Ammon's horn (tissue), 1 donor: Measurements from ENCODE around the gene BRD1.
"Not testable (repeated sequence)": the region's sequence is repeated elsewhere in the genome, so short reads cannot be mapped to it uniquely, and the experiment has no call there.

Source experiments
- DNase-seq: peaks from one replicate; pipeline ENCODE4 v3.0.0-alpha.2; 2016; ENCODE audit warnings: low spot score

Gene BRD1

DNA sequence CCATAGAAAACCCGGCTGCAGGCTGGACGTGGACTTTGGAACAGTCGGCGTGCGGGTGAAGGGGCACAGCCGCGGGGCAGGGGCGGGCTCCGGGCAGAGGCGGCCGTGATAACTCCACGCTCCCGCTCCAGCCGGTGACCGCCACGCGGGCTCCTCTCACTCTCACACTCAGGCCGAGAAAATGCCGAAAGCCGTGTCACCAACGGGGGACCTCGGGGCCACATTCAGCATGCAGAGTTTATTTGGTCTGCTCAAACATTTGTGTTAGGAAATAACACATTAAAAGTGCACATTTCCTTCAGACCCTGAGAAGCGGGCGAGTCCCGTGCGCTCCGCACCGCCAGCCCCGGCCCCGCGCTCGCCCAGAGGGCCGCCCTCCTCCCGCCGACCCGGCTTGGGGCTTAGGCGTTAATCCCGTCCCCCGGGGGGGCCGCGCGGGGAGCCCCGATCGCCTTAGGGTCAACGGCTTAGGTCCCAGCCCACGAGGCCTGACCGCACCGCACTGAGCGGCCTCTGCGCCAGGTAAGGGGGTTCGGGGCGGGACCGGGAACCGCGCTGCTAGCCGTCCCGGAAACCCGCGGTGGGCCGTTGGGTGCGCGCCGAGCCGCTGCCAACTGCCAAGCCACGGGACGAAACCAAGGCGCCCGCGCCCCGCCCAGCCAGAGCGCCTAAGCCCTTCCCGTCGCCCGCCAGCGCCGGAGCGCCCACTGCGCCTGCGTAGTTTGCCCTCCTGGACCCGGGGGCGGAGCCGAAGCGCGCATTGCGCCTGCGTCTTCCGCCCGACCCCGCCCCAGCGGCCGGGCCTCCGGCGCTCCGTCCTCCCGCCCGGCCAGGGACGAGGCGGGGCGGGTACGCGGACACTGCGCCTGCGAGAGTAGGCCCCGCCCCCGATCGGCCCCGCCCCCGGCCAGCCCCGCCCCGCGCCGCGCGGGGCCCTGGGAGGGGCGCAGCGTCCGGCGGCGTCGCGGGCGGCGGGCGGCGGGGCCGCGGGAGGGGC is 25.5 kb upstream of the BRD1 start, which contains the start of gene ZBED4:
TSS of gene ZBED4 (plus strand) at position 947 of the 997 bp plus-strand sequence. CDS start 29,819 bp downstream, outside the sequence.
- peak; percentile 96 for DNase-seq

DNA sequence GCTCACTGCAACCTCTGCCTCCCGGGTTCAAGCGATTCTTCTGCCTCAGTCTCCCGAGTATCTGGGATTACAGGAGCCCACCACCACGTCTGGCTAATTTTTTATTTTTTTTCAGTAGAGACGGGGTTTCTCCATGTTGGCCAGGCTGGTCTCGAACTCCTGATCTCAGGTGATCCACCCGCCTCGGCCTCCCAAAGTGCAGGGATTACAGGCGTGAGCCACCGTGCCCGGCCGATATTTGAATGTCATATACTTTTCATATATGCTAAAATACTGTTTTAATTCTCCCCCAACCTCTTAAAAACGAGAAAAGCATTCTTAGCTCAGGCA is 24.9 kb upstream of the BRD1 start:
- DNase-seq: not testable (repeated sequence)

DNA sequence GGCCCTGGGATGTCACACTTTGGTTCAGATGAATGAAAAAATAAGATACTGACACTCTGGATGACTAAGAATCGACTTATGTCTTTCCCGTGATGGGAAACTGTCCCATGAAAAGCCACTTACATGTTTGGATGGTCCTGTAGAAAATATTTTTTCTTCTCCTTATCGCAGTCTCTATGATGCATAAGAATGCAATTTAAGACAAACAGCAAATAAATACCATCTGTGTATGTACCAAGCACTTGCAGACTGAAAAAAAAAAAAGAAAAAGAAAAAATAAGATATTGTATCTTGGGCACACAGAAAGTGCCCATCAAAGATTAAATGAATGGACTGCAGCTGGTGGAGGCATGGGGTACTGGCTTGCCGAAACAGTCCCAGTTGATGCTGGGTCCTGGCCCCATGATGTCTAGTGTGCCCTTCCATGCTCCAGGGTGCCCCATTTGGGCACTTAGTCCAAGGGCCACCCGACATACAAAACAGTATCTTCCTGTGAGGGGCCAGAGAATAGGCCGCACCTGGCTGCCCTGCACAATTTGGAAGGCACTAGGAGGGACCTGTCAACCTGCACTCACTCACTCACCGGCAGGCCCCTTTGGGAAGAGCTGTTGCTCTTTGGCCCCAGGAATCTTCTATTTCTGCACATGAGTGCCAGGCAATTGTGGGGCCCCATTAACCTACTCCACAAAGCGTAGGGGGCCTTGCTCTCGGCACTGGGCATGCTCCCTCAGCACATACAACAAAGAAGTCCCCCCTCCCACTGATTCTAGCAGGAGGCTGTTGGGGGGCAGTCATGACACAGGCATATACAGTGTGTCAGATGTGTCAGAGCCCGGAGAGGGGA is 23.5 kb upstream of the BRD1 start:
- DNase-seq: no peak

DNA sequence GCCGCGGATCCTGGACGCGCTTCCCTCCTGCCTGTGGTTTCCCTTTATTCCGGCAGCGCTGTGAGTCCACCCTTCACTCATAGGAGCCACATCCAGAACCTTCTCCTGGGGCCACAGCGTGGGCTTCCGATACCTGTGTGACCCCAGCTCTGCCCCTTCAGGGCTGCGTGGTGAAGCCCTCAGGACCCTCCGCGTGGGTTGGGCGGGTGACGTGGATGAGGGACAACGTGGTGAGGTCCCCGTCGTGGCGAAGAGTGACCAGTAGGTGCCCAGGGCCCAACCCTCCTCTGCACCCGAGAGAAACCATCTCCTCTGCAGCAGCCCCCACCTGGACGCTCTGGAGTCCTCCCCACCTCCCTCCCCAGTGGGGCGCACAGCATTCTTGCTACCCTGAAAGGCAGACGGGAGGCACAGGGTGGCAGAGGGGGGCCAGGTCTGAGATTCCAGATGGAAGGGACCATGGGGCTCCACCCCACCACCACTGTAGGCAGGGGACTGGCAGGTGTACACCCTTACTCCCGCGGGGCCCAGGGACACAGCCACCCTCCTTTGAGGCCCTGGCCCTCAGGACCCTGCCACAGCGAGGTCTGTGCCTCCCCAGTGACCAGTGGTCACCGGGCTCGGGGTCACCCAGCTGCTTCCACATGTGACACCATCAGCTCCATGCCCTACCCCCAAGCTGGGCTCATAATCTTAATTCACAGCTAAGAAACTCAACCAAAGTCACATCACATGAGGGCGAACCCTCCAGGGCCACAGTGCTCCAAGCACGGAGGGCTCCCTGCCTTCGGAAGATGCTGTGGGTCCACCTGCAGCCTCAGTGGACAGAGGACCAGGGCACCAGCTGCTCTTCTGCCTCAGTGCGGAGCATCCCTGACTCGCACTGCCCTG is 22.6 kb upstream of the BRD1 start:
- no peak for DNase-seq

DNA sequence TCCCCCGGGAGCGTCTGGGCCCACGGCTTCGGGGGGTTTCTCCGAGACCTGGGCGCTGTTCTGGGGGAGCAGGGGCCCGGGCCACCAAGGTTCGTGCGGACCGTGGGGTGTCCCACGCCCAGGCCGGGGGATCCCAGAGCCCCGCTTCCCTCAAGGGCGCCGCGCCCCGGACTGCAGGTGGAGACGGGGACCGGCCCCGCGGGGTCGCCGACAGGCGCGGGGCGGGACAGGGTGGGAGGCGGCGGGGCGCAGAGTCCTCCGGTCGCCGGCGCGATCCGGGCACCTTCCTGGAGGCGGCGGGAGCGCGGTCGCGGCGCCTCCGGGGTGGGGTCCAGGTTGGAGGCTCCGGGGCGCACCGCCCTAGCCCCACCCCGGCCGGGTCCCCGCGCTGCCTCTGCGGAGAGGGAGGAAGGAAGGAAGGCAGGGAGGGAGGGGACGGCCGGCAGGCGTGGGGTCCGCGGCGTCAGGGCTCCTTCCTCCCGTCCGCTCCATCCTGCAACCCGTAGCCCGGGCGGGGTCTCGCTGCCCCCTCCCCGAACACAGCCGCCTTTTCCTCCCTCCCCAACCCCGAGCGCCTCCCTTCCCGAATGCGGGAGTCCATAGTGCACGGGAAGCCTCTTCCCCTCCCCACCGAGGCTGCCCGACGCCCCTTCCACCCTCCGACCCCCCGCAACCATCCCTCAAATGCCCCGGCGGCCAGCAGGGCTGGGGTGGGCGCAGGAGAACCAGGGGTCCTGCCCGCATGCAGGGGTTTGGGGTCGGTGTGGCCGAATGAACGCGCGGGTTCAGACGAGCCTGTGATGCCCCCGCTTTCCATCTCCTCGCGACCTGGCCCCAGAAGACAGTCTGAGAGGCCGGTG is 21.7 kb upstream of the BRD1 start:
- DNase-seq: no peak

DNA sequence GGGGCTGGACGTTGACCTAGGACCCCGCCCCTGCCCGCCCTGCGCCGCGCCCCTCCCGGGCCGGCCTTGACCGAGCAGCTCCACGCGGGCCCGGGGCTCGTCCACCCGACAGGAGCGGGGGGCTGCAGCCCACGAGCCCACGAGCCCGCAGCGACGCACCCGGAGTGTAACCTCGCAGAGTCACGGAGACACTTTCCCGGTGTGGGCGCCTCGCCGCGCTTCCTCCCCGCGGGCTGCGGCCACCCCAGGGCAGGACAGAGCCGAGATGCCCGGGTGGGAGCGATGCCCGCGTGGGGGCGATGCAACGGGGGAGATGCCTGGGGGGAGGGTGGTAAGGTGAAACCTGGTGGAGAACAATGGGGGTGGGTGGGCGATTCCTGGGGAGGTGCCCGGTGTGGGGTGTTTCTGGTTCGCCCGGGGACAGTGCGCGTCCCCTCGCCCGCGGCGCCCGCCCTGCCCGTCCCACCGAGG is 21.1 kb upstream of the BRD1 start:
- DNase-seq: no peak

DNA sequence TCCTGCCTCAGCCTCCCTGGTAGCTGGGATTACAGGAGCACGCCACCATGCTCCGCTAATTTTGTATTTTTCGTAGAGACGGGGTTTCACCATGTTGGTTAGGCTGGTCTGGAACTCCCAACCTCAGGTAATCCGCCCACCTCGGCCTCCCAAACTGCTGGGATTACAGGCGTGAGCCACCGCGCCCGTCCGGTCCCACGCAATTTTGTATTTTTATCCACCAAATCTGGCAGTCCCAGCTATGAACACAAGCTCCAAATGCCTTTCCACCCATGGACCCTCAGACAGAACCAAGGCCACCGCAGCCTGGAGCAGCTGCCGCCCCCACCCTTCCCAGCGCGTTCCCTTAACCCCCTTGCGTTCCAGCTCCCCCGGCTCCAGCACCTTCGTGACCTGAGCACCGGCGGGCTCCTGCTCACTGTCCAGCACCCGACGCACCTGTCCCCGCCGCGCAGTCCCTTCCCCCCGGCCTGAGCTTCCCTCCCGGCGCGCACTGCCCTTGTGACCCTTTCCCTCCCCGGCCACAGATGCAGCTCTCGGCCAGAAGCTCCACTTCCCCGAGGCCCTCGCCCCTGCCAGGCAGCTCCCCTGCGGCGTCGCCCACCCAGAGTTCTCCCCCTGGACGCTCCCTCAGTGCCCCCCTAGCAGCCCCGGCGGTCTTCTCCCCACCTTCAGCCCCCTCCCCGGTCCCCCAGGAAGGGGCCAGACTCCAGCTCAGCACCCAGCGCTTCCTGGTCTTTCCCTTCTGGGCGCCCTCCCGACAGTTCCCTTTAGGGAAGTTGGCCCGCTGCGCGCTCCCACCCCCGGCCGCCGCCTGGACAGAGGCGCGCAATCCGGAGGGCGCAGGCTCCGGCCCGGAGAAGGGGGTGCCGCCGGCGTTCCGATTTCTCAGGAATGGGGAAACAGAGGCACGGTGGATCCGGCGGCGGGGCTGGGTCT is 20.3 kb upstream of the BRD1 start:
- no peak for DNase-seq

DNA sequence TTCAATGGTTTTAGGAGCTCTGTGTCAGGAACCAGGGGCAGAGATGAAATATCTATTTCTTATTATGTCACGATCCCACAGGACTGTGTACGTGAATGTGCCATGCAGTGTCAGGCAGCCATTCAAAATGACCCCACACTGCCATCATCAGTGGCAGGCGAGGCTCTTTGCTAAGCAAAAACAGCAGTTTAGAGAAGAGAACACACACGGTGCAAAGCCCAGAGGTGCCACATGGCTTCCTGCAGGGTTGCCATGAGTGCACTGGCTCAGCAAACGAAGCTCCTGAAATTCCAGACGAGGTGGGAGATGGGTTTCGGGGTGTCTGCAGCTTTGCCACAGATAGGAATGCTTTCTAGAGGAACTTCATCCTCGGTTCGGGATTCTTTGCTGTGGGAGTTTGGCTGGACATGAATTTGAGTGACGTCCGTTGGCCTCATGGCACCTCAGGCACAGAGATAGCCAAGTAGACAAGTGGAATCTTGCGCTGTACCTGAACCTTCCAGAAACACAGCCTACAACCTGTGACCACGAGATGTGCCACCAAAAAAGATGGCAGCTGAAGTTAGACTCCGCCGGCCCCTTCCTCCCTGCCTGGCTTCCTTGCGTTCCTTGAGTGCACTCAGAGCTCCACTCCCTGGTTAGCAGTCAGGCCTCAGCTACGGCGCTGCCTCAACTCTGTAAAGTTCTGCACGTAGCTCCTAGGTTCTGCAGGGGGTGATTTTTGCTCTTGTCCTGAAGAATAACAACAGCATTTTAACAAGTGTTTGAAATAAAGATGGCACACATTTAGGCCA is 18.2 kb upstream of the BRD1 start:
- DNase-seq: no peak

DNA sequence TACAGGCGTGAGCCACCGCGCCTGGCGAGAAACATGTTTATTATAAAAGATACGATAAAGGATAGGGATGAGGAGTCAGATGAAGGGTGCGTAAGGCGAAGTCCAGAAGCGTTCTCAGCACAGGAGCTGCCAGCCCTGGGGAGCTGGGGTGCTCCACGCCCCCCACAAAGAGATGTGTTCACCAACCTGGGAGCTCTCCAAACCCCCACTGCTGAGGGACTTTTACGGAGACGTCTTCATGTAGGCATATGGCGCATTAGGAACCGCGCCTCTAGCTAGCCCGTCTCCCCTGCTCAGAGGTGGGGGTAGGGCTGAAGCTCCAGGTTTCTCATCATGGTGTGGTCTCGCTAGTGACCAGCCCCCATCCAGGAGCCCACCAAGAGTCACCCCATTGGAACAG is 17.6 kb upstream of the BRD1 start:
- DNase-seq: no peak

DNA sequence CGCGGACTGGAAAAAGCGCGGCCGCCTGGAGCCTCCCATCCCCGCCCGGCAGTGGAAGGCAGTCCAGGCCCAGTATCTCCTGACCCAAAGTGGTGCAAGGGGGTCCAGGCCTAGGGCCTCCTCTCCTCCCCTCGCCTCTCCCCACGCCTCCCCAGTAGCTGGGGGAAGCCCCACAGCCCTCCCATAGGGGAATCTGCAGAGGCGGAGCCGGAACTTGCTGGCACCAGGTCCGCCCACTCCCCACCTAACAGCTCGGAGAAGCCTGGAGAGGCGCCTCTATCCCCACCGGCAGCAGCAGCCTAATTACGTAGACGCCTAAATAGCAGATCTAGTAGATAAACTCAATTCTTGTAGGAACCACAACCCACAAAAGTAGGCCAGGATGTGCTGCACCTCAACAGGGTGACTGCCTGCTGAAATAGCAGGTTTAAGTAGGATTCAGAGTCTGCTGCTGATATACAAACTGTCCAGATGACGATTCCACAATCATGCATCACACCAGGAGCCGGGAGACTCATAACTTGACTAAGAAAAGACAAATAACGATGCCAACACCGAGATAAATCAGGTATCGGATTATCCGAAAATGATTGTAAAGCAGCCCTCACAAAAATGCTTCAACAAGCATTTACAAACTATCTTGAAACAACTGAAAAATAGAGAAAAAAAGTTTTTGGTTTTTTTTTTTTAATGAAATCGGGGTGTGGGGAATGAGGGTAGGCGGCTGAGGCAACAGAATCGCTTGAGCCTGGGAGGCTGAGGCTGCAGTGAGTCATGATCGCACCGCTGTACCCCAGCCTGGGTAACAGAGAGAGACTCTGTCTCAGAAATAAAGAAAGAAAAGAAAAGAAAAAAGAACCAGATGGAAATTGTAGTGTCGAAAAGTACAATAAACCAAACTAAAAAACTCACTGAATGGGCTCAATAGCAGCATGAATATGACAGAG is 11.4 kb upstream of the BRD1 start:
- DNase-seq: no peak

DNA sequence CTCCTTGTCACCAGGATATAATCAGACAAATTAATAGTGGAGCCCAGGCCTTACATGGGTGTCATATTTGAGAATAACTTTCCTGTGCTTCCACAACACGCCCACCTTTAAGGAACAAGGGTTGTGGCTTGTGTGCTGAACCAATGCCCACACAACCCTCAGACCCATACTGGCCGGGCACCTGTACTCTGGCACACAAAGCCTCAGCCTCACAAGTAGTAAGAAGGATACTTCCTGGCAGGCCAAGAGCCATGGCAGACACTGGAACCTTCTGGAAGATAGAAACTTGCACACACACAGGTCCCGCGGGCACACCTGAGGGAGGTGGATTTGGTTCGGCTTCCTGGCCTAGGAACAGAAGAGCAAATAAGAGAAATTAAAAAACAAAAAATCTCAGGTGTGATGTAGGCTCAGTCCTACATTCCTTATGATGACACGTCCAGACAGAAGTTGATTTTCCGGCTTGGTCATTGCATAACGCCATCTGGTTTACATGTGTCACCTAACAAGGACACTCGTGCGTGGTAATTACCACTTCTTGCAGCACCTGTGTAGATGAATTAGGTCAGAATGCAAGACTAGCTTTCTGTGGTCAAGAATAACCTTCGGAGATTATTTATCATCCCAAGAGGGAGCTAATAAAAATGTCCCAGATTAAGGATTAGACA is 5.8 kb upstream of the BRD1 start:
- DNase-seq: no peak

DNA sequence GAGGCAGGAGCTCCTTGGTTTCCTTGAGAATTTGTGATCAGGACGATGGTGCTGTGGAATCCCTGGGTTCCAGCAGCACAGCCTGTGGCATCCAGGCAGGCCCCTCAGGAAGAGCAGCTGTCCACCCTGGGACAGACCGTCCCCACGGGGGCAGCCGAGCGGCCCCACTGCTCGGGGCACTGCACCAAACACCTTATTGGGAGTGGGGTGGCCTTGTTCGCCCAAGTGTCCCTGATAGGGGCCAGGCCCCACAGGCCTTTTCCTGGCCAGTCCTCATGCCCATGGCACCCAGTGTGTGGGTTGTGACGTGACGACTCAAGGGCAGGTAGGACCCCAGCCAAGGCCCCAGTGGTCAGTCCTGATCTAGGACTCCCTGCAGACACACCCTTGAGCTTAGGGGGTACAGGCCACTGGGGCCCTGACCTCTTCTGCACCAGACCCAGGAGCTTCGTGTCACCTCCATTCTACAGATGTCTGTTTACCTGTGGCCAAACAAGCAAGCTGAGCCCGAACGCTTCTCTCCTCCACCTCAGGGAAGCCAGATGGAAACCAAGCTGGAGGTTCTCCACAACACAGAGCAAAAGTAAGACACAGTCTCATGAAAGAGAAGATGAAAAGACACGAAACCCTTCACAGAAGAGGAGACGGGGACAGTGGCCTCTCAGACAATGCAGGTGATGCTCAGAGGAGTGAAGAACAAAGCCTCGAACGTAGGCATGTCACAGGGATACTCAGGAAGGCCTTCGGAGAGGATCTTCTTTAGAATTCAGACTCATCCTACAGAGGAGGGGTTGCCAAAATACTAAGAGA is 1.6 kb upstream of the BRD1 start:
- DNase-seq: no peak

DNA sequence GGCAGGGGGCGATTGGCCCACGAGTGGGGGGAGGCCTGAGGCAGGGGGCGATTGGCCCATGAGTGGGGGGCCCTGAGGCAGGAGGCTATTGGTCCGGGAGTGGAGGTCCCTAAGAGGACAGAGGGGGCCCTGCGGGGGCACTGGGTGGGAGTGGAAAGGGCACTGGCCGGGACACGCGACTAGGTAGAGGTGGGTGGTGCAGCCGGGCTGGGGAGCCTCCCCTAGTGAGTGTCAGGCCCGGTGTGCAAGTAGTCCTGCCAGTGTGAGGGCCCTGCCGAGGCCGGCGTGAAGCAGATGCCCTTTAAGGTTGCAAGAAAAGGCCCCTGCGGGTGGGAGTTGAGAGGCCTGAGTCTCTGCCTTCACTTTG is 909 bp upstream of the BRD1 start:
- no peak for DNase-seq

DNA sequence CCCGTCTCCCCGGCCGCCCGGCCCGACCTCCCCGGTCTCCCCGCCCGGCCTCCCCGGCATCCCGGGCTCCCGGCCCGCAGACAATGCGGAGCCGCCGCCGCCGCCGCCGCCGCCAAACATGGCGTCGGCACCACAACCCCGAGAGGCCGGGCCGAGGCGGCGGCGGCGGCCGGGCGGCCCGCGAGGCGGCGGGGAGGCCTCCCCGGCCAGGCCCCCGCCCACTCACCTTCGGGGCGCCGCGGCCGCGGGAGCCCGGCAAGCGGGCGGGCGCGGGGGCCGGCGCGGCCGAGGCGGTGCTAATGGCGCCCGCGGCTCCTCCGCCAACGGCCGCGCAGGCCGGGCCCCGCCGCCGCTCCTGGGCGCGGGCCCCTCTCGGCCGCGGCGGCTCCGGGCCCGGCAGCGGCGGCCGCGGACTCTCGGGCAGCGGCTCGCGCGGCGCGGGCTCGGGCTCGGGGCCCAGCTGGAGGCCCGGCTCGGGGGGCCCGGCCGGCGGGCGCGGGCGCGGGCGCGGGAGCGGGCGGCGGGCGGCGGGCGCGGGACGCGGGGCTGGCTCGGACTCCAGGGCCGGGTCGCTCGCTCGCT is 311 bp downstream of the BRD1 start:
- no peak for DNase-seq

DNA sequence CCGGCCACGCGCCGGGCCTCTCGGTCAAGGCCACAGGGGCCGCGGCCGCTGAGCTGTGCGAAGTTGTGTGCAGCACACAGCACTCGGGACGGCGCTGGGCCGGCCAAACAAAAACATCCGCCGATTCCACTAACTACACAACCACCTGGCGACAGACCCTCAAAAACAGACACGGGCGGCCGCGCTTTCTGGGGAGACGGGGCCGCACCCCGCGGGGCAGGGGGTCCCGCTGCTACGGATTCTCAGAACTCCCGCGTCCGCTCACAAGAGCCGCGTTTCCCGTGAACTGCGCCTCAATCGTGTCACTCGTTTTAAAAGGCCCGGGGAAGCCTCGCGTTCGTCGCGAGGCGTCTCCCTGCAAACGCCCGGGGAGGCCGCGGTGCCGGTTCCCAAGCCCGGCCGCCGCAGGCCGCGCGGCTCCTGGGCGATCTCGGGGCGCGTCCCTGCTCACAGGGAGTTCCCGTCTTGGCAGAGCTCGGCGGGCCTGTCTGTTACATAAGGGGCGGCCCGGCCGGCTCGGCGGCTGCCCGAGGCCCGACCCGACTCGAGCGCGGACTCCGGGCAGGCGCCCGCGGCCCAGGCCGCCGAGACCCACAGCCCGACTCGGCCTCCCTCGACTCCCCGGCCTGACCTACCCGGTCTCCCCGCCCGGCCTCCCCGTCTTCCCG is 936 bp downstream of the BRD1 start:
- no peak for DNase-seq
